GM12872 (cell line): Measurements from ENCODE around the gene TMPRSS6.

Experiments
- CTCF ChIP-seq: IDR thresholded peaks from 3 replicates; pipeline ENCODE4 v1.5.1; 2011; ENCODE audit warnings: low read depth, mild to moderate bottlenecking, low read length, moderate library complexity; ENCODE audit not compliant: insufficient read depth

Gene TMPRSS6

GRCh38 chr22:37075046-37075445, 34.5 kb downstream of the TMPRSS6 start:
- no peak for TF ChIP-seq CTCF

- no peak for TF ChIP-seq CTCF
Measured at GRCh38 chr22:37074537-37074936, 35.0 kb downstream of the TMPRSS6 start.

- no peak for TF ChIP-seq CTCF
Measured at GRCh38 chr22:37072673-37073072, 36.8 kb downstream of the TMPRSS6 start.

- no peak for TF ChIP-seq CTCF
Measured at GRCh38 chr22:37070744-37071143, 38.8 kb downstream of the TMPRSS6 start.

GRCh38 chr22:37070334-37070733, 39.2 kb downstream of the TMPRSS6 start:
- no peak for TF ChIP-seq CTCF

GRCh38 chr22:37069719-37070118, 39.8 kb downstream of the TMPRSS6 start:
- no peak for TF ChIP-seq CTCF

- no peak for TF ChIP-seq CTCF
Measured at GRCh38 chr22:37069319-37069718, 40.2 kb downstream of the TMPRSS6 start.

GRCh38 chr22:37068859-37069258, 40.7 kb downstream of the TMPRSS6 start:
- TF ChIP-seq CTCF: no peak
